Activated naive CD8-positive, alpha-beta T cell treated with anti-CD3 and anti-CD28 coated beads, Interleukin-2, amount 50 U/mL, for 24 hours (primary cell): ENCODE results near the gene MYMX.

Source experiments
- ATAC-seq: fragments of 150-1000 bp; cut with Tn5 transposase; one replicate; pipeline ENCODE4 v1.10.0; 2021
- DNase-seq: peaks from one replicate; pipeline ENCODE4 v3.0.0; 2021
- H3K27ac Mint-ChIP-seq: one replicate; pipeline ENCODE4 v1.8.0; 2021; ENCODE audit warnings: mild to moderate bottlenecking, mixed read lengths
- H3K27me3 Mint-ChIP-seq: one replicate; pipeline ENCODE4 v1.8.0; 2021; ENCODE audit warnings: mixed read lengths
- H3K36me3 Mint-ChIP-seq: one replicate; pipeline ENCODE4 v1.8.0; 2021; ENCODE audit warnings: low read depth, mixed read lengths
- H3K4me1 Mint-ChIP-seq: one replicate; pipeline ENCODE4 v1.8.0; 2021; ENCODE audit warnings: mixed read lengths
- H3K4me3 Mint-ChIP-seq: one replicate; pipeline ENCODE4 v1.8.0; 2021; ENCODE audit warnings: mild to moderate bottlenecking, moderate library complexity, mixed read lengths
- H3K9me3 Mint-ChIP-seq: one replicate; pipeline ENCODE4 v1.8.0; 2021; ENCODE audit warnings: mixed read lengths

Gene MYMX

DNA sequence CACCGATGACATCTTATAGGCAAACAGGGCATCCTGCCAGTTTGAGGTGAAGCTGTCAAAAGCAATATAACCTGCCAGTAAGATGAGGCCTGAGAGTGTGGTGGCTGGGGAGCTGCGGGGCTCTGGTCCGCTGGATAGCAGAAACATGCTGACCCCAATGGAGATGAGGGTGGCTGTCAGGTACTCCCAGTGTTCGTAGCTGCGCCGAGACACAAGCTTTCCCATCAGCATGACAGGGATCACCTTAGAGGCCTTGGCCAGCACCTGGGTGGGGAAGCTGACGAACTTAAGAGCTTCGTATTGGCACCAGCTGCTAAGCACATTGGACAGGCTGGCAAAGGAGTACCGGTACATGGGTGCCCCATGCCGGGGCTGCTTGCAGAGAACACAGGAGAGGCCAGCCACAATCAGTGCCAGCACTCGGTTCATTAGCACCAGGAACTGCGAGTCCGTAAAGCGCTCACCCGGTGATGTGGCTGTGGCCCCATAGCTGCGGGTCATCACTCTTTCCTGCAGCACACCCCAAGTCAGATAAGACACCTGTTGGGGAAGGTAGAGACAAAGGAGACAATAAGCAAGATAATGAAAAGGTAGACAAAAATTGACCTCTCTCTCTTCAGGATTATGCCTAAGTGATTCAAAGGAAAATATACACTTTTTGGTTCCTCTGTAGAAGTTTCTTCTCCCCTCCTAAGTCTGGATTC, 38.5 kb downstream of the MYMX start:
- H3K4me1 Mint-ChIP-seq = peaks cover 75% of the 10 kb centered on the region
- ATAC-seq (peak; percentile 7), DNase-seq (peak; percentile 55)
- peak overlapping the region; percentile 89 for H3K27ac Mint-ChIP-seq
- peak overlapping the region; percentile 87 for H3K4me3 Mint-ChIP-seq
- no peaks in the 10 kb centered on the region for H3K27me3 Mint-ChIP-seq
- no peaks in the 10 kb centered on the region for H3K9me3 Mint-ChIP-seq
- H3K36me3 Mint-ChIP-seq = peaks cover 67% of the 10 kb centered on the region

DNA sequence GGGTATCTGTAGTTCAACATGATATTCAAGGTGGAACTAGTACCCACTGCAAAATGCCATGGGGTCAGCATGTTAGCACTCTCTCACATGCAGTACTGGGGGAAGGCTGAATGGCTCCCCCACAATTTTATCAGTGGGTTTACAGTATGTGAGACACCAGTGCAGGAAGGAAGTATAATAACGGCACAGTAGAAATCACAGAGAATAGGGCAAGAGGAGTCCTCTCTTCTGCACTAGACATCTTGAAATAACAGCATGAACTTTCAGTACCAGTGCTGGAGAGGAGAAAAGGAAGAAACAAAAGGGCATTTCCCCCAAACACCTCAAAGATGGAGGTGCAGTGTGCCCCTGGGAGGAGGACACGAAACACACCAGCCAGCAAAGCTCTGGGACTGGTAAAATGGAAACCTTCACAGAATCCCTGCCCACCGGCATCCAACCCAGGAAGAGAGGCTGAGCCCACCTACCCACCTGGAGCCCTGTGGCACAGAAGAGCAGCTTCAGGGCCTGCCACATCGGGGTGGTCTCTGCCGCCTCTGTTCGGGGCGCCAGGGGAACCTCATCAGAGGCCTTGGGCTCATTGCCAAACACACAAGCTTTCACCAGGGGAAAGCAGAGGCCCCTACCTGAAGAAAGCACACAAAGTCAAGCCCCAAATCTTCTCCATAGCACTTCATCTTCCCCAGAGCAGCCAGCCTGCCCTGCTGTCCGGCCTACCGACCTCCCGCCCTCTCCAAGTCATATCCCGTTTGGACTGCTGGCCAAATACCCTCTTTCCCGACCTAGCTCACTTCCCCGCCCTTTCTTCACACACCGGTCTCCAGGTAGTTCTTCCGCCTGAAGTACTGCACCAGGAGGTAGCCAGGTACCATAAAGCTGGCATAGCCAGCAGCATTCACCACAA, 39.4 kb downstream of the MYMX start:
- H3K9me3 Mint-ChIP-seq = no peaks in the 10 kb centered on the region
- H3K4me3 Mint-ChIP-seq = peak overlapping the region; percentile 87
- peaks cover 63% of the 10 kb centered on the region for H3K36me3 Mint-ChIP-seq
- H3K4me1 Mint-ChIP-seq = peaks cover 73% of the 10 kb centered on the region
- DNase-seq (no peak), ATAC-seq (peak; percentile 16)
- H3K27me3 Mint-ChIP-seq = no peaks in the 10 kb centered on the region
- peak overlapping the region; percentile 89 for H3K27ac Mint-ChIP-seq

DNA sequence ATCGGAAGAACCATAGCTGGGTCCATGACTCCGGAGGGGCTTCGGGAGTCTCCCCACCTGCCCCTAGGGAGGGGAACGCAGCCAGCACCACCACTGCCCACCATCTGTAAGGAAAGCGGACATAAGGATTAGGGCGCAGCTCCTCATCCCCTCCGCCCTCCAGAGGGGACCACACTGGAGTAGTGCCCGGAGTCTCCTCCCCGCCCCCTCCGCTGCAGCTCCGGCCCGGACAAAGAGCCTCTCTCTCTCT, 40.0 kb downstream of the MYMX start:
- H3K27ac Mint-ChIP-seq = peak overlapping the region; percentile 89
- no peak for DNase-seq
- H3K9me3 Mint-ChIP-seq = no peaks in the 10 kb centered on the region
- H3K4me3 Mint-ChIP-seq = peak overlapping the region; percentile 87
- H3K4me1 Mint-ChIP-seq = peaks cover 71% of the 10 kb centered on the region
- peaks cover 59% of the 10 kb centered on the region for H3K36me3 Mint-ChIP-seq
- no peaks in the 10 kb centered on the region for H3K27me3 Mint-ChIP-seq
- ATAC-seq = peak; percentile 2

DNA sequence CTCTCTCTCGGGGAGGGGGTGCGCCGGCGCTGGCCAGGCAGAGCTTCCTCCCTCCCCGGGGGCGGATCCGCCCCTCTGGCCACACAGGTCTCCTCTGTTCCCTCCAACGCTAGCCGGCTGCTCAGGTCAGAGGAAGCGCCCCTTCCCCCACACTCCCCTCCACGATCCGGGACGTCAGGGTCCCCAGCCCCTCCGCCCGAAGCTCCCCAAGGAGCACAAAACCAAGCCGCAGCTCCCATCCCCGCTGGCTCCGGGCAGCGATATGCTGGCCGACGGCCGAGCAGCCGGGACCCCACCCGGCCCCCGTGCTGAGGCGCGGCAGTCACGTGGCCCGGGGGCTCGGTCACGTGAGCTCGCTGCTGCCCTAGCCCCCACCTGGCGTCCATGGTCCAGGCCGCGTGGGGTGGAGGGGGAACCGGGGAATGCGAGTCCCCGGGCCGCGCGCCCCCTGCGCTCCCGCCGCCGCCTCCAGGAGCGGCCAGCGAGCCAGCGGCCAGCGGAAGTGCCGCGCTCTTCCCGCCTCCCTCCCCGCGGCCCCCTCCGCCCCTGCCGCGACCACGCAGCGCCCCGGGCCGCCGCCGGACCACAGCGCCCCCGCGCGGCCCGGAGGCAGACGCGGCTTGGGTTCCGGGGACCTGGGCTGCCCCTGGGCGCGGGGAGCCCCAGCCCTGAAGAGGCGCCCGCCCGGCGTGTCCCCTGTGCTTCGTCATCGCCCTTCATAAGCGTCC, 40.5 kb downstream of the MYMX start, which contains the start of gene SLC35B2:
Gene SLC35B2 (minus strand): TSS at position 504 of the 728 bp plus-strand sequence. CDS start 118 bp downstream, at position 386.
- H3K36me3 Mint-ChIP-seq = peaks cover 54% of the 10 kb centered on the region
- peak; percentile 50 for ATAC-seq
- H3K27ac Mint-ChIP-seq = peak within 1 kb of the TSS; percentile 94
- DNase-seq = peak; percentile 76
- no peaks in the 10 kb centered on the region for H3K27me3 Mint-ChIP-seq
- H3K4me1 Mint-ChIP-seq = peaks cover 71% of the 10 kb centered on the region
- H3K4me3 Mint-ChIP-seq = peak within 1 kb of the TSS; percentile 87
- H3K9me3 Mint-ChIP-seq = no peaks in the 10 kb centered on the region

DNA sequence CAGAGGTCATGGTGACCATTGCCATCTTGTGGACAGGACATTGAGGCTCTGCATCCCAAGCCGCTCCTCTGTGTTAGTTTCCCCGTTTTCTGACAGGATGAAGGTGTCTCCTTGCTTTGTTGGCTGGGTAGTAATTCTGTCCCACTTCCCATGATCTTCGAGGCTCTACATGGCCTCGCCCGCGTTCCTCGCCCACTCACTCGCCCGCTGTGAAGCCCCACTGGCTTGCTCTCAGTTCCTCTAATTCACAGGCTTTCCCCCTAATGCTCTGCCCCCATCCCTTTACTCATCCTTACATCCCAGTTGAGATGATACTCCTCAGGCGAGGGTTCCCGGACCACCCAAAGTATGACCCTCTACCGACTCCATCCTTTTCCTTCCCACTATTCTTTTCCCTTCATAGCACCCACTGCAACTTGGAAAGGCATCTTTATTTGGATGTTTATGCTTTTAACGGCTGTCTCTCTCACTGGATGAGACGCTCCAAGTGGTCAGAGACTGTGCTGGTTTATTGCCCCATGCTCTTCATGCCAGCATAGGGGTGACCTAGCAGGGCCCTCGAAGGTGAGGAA, 41.1 kb downstream of the MYMX start:
- H3K36me3 Mint-ChIP-seq = peaks cover 51% of the 10 kb centered on the region
- ATAC-seq (peak; percentile 0), DNase-seq (peak; percentile 42)

DNA sequence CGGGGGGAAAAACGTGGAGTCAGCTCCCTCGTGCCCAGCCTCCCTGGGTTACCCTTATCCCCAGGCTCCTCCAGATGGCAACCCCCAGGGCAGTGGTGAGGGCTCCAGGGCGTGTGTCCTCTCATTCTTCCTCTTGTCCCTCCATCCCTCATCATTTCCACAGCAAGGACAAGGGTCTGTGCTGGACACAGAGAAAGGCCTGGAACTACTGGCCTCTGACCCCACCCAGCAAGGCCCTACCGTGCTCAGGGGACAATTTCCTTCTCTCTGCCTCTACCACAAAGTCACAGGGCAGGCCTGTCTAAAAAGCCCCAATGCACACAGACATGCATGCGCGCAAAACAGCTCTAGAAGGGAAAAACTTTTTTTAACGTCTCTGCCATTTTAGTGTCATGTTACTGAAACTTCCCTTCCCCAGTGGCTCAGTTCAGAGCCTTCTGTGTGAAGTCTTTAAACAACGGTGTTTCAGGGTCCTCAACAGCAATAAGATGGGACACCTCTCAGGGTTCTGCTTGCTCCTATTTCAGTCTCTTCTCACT, 41.7 kb downstream of the MYMX start:
- peaks cover 45% of the 10 kb centered on the region for H3K36me3 Mint-ChIP-seq
- H3K27me3 Mint-ChIP-seq = no peaks in the 10 kb centered on the region
- peak overlapping the region; percentile 94 for H3K27ac Mint-ChIP-seq
- peaks cover 74% of the 10 kb centered on the region for H3K4me1 Mint-ChIP-seq
- no peaks in the 10 kb centered on the region for H3K9me3 Mint-ChIP-seq
- ATAC-seq (no peak), DNase-seq (no peak)
- peak overlapping the region; percentile 81 for H3K4me3 Mint-ChIP-seq

More for the DNA sequence above, 41.1 kb downstream of the MYMX start:
- Mint-ChIP-seq H3K4me3 (peak overlapping the region; percentile 81), H3K4me1 (peaks cover 74% of the 10 kb centered on the region), H3K9me3 (no peaks in the 10 kb centered on the region), H3K27me3 (no peaks in the 10 kb centered on the region), H3K27ac (peak overlapping the region; percentile 94)

DNA sequence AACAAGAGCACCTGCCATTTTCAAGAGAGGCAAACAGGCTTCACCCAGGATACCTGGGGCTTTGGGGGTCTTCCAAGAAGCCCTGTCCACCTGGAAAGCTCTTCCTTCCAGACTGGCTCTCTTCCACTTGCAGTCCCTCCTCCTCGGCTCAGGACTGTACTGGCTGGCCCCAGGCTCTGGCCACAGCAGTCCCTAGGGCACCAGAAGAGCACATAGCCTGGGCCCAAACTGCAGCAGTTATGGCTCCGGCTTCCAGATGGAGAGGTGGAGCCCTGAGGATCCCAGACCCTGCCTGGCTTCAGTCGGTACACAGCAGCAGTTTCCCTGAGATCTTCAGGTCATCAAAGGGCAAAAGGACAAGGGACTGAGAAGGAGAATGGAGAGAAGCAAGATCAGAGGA, 42.2 kb downstream of the MYMX start:
- Mint-ChIP-seq H3K4me1 (peaks cover 73% of the 10 kb centered on the region), H3K27me3 (no peaks in the 10 kb centered on the region), H3K4me3 (no peak overlapping the region), H3K9me3 (no peaks in the 10 kb centered on the region), H3K36me3 (peaks cover 40% of the 10 kb centered on the region), H3K27ac (peak overlapping the region; percentile 94)
- DNase-seq (no peak), ATAC-seq (no peak)

DNA sequence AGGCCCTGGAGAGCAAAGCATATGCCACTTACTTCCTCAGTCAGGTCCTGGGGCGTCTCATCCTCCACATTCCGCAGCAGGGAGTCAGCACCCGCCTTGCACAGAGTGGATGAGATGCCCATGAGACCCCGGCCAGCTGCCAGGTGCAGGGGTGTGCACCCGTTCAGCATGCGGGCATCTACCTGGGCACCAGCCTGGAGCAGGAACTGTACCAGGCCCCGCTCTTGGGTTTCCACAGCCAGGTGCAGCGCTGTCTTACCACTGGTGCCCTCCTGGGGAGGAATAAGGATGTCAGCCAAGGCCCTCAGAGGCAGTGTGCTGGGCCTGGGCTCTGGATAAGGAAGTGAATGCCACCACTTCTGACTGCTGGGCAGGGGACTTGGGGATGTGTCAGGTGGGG, 43.3 kb downstream of the MYMX start:
- ATAC-seq = no peak
- peaks cover 34% of the 10 kb centered on the region for H3K36me3 Mint-ChIP-seq
- H3K4me3 Mint-ChIP-seq = no peak overlapping the region
- no peak for DNase-seq
- peak overlapping the region; percentile 57 for H3K27ac Mint-ChIP-seq
- no peaks in the 10 kb centered on the region for H3K27me3 Mint-ChIP-seq
- peaks cover 71% of the 10 kb centered on the region for H3K4me1 Mint-ChIP-seq
- H3K9me3 Mint-ChIP-seq = no peaks in the 10 kb centered on the region

DNA sequence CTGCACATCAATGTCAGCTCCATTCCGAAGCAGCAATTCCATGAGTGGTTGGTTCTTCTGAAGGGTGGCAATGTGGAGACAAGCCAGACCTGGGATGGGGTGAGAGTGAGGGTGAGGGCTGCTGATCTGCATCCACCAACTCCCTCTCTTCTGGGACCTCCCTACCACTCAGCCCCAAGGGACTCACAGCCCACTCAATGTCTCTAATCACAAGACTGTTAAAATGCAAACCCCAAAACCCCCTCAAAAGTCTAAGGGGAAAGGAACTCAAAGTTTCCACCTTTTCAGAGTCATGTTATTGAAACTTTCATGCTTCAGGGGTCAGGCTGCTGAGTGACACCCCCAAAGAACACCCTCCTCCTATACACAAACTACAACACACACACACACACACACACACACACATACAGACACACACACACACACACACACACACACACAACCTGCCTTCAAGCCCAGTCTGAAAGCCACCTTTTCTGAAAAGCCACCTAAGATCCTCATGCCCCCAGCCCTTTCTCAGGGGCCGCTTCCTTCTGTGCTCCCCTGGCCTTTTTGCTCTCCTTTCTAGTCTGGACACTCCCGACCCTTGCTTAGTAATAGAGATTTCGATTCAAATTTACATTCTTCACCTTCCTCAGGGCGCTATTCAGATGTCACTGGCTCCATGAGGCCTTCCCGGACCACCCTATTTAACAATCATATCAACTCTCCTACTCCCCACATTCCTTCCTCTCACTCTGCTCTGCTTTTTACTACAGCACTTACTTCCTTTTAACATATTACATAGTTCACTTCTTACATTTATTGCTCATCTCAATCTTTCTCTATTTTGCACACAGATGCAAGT, 43.9 kb downstream of the MYMX start:
- H3K27me3 Mint-ChIP-seq = no peaks in the 10 kb centered on the region
- peaks cover 33% of the 10 kb centered on the region for H3K36me3 Mint-ChIP-seq
- DNase-seq (no peak), ATAC-seq (no peak)
- peak overlapping the region; percentile 4 for H3K4me3 Mint-ChIP-seq
- peak overlapping the region; percentile 57 for H3K27ac Mint-ChIP-seq
- H3K4me1 Mint-ChIP-seq = peaks cover 67% of the 10 kb centered on the region
- H3K9me3 Mint-ChIP-seq = no peaks in the 10 kb centered on the region

DNA sequence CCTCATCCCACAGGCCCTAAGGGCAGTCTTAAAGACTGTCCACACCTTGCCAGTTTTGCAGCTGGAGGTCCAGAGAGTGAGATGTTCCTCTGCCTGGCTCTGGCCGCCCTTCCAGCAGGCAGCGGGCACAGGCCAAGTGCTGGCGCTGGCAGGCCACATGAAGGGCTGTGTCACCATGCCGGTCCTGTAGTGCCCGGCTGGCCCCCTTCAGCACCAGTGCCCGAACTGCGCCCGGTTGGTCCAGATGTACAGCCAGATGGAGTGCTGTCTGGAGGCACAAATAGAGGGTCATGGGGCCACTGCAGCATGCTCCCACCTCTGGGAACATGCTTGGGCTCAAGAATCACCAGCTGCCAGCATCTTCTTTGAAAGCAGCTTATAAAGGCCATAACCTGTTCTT, 44.9 kb downstream of the MYMX start:
- DNase-seq = no peak
- Mint-ChIP-seq H3K27ac (peak overlapping the region; percentile 94), H3K36me3 (peaks cover 31% of the 10 kb centered on the region), H3K9me3 (no peaks in the 10 kb centered on the region), H3K4me1 (peaks cover 67% of the 10 kb centered on the region), H3K27me3 (no peaks in the 10 kb centered on the region), H3K4me3 (peak overlapping the region; percentile 4)
- no peak for ATAC-seq

DNA sequence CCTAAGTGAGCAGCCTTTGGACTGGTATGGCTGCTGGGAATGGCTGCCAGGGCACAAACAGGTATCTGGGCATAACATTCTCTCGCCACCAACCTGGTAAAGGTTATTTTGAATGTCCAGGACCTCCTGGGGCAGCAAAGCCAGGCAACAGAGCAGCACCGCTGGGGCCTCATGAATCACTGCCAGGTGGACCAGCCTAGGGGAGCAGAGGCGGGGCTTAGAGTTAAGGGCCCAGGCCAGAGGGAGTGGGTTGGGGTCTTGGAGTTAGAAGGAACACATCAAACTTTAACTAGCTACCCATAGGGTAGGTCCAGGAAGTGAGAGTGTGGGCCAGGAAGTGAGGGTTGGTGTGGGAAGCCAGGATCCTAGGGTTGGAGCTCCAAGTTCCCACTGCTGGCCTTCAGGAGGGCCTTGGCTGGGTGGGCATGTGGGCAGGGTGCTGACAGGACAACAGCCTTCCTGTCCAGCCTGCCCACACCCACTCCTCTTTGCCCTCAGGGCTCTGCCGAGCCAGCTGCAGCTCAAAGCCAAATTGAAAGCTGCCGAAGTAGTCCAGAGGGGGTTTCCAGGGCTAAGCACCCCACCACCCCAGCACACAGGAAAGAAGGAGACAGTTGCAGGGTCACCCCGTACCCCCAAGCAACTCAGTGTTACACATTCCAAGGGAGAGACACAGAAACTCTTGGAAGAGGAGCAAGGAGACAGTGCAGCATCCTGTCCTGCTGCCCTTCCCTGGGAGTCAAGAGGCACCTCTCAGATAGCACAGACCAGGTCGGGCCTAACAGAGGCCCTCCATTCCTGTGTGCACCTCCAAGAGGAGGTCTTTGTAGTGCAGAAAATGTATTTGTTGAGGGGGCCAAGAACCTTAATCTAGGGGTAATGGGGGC, 46.0 kb downstream of the MYMX start:
- Mint-ChIP-seq H3K4me3 (peak overlapping the region; percentile 96), H3K27ac (peak overlapping the region; percentile 94), H3K9me3 (no peaks in the 10 kb centered on the region), H3K27me3 (no peaks in the 10 kb centered on the region), H3K36me3 (peaks cover 30% of the 10 kb centered on the region), H3K4me1 (peaks cover 68% of the 10 kb centered on the region)
- ATAC-seq = no peak
- DNase-seq = no peak

DNA sequence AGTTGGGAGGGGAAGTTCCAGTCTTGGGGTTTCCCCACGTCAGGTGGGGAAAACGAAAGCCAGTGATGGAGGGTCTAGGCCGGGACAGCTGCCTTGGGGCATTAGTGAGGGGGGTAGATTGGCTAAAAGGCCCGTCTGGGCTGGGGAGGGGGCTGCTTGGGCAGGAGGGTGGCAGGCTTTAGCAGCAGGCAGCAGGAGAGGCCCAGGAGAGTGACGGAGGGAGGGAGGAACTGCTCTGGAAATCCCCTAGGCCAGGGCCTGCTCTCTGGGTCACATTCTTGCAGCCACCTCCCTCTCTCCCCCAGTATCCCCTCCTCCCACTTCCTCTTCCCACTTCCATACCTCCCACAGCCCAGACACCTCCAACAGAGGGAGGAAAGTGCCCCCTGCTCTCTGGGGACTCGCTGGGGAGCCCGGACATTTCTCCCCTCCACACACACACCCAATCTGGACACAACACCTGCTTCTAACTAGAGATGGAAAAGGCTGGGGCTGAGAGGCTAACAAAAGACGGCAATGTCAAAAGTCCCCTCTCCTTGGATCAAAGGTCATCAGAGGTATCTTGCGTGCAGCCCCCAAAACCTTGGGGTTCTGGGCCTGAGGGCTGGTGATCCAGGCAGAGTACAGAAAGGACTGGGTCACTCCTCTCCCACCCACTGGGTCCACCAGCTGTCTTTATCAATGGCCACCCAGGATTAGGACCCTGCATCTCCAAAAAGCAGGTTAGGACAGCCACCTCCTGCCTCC, 46.8 kb downstream of the MYMX start:
- Mint-ChIP-seq H3K27ac (peak overlapping the region; percentile 94), H3K4me1 (peaks cover 63% of the 10 kb centered on the region), H3K36me3 (peaks cover 23% of the 10 kb centered on the region), H3K9me3 (no peaks in the 10 kb centered on the region), H3K27me3 (peaks cover 1% of the 10 kb centered on the region), H3K4me3 (peak overlapping the region; percentile 96)
- DNase-seq (peak; percentile 57), ATAC-seq (peak; percentile 41)
